GM12801 (cell line): ENCODE measurements around the gene WDR18.

Experiments used
- TF ChIP-seq, protein P1 (sequence below): IDR thresholded peaks from one replicate; pipeline ENCODE4 v1.5.1; 2011; ENCODE audit warnings: control low read depth; ENCODE audit not compliant: insufficient read length; ENCODE audit errors: extremely low read depth

The WDR18 gene

DNA sequence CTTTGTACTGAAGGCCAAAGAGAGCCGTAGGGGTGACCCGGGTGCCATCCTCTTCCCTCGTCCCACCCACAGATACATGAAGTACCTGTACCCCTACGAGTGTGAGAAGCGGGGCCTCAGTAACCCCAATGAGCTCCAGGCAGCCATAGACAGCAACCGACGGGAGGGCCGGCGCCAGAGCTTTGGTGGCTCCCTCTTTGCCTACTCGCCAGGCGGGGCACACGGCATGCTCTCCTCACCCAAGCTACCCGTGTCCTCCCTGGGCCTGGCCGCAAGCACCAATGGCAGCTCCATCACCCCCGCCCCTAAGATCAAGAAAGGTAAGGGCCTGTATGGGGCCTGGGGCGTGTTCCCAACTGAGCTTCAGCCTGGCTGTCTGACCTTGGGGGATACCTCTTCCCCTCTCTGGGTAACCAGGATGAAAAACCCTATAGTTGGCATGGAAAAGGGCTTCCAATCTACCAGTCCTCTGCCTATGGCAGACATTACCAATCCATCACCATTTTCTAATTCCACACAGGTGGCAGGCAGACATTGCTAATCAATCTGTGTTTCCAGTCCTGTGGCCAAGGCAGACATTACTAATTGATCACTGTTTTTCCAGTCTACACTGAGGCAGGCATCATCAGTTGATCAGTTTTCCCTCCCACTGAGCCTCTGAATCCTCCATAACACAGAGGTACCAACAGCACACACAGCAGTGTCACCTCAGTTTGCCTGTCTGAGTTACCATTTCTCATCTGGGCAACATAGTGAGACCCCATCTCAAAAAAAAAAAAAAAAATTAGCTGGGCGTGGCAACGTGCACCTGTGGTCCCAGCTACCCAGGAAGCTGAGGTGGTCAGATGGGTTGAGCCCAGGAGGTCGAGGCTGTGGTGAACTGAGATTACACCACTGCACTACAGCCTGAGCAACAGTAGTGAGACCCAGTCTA, 19.1 kb upstream of the WDR18 start:
- TF ChIP-seq, protein P1, sequence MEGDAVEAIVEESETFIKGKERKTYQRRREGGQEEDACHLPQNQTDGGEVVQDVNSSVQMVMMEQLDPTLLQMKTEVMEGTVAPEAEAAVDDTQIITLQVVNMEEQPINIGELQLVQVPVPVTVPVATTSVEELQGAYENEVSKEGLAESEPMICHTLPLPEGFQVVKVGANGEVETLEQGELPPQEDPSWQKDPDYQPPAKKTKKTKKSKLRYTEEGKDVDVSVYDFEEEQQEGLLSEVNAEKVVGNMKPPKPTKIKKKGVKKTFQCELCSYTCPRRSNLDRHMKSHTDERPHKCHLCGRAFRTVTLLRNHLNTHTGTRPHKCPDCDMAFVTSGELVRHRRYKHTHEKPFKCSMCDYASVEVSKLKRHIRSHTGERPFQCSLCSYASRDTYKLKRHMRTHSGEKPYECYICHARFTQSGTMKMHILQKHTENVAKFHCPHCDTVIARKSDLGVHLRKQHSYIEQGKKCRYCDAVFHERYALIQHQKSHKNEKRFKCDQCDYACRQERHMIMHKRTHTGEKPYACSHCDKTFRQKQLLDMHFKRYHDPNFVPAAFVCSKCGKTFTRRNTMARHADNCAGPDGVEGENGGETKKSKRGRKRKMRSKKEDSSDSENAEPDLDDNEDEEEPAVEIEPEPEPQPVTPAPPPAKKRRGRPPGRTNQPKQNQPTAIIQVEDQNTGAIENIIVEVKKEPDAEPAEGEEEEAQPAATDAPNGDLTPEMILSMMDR, result no peak

DNA sequence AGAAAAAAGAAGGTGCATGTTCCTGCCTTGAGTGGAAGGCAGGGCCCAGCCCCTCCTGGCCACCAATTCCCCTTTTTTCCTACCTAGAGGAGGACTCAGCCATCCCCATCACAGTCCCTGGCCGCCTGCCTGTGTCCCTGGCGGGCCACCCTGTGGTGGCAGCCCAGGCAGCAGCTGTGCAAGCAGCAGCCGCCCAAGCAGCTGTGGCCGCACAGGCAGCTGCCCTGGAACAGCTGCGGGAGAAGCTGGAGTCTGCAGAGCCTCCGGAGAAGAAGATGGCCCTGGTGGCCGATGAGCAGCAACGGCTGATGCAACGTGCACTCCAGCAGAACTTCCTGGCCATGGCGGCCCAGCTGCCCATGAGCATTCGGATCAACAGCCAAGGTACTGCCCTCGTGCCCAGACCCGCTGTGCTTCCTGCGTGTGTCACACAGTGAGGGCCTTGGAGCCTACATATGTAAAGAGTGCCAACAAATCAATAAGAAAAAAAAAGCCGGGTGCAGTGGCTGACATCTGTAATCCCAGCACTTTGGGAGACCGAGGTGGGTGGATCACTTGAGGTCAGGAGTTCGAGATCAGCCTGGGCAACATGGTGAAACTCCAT, 17.6 kb upstream of the WDR18 start:
- TF ChIP-seq, protein P1, result no peak

DNA sequence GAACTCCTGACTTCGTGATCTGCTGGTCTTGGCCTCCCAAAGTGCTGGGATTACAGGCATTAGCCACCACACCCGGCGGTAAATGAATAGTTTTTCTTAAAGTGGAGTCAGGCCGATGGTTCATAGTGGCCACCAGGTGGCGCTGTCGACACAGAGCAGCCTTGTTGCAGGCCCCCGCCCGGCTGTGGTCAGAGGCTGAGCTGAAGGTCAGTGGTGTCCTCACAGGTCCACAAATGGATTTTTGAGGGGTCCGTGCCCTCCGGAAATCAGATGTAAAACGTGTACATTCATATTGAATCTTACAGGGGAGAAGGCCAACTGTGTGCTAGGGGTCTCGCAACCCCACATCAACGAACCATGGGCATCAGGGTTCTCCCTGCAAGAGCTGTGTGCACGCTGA, 13.4 kb upstream of the WDR18 start:
- TF ChIP-seq, protein P1, result no peak

DNA sequence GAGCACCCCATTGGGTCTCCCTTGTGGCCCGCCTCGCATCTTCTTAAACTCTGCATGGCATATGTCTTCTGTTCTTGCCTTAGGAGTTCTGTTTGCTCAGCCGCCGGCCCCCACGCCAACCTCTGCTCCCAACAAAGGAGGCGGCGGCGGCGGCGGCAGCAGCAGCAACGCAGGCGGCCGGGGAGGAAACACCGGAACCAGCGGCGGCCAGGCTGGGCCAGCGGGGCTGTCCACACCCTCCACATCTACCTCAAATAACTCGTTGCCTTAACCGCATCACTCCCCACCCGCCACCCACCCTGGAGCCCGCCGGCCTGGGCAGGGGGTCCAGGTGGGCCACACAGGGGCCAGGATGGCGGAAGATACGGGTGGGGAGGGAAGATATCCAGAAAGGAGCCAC, 12.3 kb upstream of the WDR18 start:
- TF ChIP-seq, protein P1, result no peak

DNA sequence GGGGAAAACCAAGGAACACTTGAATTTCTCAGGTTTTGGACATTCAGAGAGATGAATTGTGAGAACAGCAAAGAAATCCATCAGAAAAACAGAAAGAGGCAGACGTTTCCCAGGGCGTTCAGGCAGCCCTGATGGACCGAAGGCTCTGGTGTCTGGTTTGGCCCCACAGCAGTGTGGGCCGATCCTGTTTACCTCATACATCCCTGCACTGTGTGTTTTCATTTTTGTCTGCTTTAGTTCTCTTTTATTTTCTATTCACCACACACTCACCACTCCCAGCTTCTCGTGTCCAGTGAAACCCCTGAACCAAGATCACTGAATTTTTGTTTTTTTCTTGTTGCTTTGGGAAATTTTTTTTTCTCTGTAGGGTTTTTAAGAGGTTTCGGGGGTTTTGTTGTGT, 11.9 kb upstream of the WDR18 start:
- TF ChIP-seq, protein P1, result no peak

DNA sequence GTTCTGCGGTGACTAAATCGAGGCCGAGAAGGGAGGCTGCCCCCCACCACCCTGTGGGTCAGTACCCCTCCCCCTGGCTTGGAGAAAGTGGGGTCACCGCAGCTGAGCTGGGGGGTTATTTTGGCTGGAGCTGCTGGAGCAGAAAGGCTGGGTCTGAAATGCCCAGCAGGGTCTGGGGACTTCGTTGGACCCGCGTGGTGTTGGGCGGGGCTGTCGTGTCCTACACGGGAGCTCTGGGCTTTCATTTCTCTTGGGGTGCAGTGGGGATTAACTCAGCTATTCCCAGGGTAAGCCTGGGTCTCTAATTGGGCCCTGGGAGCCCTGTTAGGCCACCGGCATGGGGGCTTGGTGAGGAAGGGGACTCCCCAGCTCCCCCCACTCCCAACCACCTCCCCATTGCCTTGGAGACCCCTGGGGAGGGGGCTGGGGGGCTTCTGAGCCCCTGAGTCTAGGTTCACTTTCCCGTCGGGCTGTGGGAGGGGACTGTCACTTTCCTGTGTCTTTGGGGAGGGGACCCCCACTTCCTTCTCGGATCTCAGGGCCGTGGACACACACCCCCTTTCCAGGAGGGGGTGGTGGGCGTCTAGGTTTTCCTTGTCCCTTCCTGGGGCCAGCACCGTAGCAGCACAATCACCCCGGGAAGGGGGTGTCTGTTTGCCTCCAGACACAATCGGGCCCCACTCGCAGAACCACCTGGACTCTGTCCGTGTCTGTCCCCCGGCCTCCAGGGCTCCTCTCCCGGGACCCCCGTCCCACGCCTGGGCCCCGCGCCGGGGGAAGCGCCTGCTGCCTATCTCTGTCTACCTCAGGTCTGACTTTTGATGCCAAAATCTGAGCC, 10.2 kb upstream of the WDR18 start:
- TF ChIP-seq, protein P1, result no peak
